22Rv1 (cell line): ENCODE data around the gene RAMP3.
"Not testable (repeated sequence)": the region's sequence is repeated elsewhere in the genome, so short reads cannot be mapped to it uniquely, and the experiment has no call there.

ENCODE experiments used
- H3K27ac ChIP-seq: fragments of 450-650 bp; 2 replicates; pipeline ENCODE4 v1.5.1; 2017
- ZFX ChIP-seq: fragments of 450-650 bp; IDR thresholded peaks from 2 replicates; pipeline ENCODE4 v1.6.1; 2017; ENCODE audit warnings: antibody characterized with exemption, borderline replicate concordance
- TF ChIP-seq, protein P1 (sequence below): fragments of 450-650 bp; IDR thresholded peaks from 2 replicates; pipeline ENCODE4 v1.5.1; 2017; ENCODE audit warnings: mild to moderate bottlenecking

The RAMP3 gene

DNA sequence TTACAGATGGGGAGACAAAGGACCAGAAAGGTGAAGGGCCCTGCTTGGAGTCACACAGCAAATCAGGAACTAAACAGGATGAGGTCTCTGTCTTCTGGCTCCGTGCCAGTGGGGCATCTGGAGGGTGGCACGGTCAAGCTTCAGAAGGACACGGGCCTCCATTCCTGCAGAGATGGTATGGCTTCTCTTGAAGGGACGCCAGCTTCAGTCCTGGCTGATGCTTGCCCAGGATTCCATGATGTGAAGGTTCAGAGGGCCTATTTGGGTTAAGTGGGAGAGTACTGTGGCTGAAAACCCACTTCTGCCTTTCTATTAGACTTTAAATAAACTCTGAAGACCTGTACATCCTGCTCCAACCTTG is 6.1 kb downstream of the RAMP3 start:
- TF ChIP-seq, protein P1, sequence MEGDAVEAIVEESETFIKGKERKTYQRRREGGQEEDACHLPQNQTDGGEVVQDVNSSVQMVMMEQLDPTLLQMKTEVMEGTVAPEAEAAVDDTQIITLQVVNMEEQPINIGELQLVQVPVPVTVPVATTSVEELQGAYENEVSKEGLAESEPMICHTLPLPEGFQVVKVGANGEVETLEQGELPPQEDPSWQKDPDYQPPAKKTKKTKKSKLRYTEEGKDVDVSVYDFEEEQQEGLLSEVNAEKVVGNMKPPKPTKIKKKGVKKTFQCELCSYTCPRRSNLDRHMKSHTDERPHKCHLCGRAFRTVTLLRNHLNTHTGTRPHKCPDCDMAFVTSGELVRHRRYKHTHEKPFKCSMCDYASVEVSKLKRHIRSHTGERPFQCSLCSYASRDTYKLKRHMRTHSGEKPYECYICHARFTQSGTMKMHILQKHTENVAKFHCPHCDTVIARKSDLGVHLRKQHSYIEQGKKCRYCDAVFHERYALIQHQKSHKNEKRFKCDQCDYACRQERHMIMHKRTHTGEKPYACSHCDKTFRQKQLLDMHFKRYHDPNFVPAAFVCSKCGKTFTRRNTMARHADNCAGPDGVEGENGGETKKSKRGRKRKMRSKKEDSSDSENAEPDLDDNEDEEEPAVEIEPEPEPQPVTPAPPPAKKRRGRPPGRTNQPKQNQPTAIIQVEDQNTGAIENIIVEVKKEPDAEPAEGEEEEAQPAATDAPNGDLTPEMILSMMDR, result no peak
- no peak for TF ChIP-seq ZFX
- no peak overlapping the region for H3K27ac ChIP-seq

DNA sequence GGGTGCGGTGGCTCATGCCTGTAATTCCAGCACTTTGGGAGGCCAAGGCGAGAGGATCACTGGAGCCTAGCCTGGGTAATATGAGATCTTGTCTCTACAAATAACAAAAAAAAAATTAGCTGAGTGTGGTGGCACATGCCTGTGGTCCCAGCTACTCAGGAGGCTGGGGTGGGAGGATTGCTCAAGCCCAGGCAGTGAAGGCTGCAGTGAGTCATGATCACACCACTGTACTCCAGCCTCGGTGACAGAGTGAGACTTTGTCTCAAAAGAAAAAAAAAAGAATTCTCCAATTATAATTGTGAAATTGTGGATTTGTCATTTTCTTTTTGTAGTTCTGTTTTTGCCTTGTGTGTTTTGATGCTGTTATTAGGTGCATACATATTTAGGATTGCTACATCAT is 6.7 kb downstream of the RAMP3 start:
- H3K27ac ChIP-seq, result not testable (repeated sequence)

DNA sequence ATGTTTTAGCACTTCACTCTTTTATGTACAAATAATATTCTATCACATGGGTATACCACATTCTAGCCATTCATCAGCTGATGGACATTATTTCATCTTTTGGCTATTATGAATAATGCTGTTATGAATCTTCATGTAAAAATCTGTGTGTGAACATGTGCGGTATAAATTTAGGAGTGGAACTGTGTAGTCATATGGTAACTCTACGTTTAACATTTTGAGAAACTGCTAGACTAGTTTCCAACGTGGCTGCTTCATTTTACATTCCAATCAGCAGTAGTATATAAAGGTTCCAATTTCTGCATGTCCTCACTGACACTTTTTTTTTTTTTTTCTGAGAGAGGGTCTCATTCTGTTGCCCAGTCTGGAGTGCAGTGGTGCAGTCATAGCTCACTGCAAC is 8.3 kb downstream of the RAMP3 start:
- no peak overlapping the region for H3K27ac ChIP-seq

DNA sequence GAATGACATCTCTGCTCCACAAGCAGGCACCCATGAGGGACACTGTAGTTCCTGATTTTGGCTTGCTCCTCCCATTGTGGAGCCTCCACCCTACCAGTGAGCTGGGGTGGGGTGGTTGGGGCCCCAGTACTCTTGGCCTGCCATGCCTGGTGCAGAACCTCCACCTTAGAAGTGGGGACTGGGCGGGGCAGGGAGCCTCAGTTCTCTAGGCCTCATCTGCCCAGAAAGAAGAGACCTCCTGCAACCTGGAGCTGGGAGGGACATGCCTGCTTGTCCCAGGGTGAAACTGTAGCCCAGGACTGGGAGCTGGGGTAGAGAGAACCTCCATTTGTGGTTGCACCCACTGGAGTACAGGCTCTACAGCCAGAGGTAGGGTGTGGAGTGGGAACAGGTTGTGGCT is 14.4 kb downstream of the RAMP3 start:
- TF ChIP-seq, protein P1, result no peak
- TF ChIP-seq ZFX, result no peak

More for the DNA sequence above, 8.3 kb downstream of the RAMP3 start:
- TF ChIP-seq, protein P1, result no peak
- no peak for TF ChIP-seq ZFX

DNA sequence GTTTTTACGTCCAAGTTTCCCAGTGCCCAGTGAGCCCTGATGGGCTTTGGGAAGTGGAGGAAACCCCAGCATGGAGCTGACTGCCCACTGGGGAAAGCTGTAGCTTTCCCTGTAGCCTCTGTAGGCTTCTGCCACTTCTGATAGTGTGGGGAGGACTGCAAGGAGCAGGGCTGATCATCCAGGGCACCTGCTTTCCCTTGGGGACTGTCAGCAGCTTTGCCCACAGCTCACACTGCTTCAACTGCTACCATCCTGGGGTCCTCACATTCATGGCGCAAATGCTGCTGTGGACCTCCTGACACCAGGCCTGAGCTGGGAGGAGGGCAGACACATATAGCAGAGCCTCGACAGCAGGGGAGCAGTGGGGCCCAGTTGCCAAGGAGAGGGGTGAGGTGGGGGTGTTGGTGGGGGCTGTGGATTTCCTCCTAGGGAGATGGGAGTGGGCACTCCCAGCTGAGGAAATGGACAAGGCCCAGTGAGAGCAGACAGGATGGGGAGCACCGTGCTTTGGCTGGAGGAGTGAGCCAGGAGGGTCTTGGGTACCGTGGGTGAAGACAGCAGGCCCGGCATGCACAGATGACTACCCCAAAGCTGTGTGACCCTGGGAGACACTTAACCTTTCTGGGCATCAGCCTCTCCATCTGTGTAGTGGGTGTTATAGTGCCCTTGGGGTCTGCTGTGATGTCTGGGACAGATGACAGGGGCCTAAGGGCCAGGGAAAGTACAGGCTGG is 16.2 kb downstream of the RAMP3 start:
- H3K27ac ChIP-seq, result no peak overlapping the region
- TF ChIP-seq, protein P1, result no peak

More for the DNA sequence above, 14.4 kb downstream of the RAMP3 start:
- H3K27ac ChIP-seq, result no peak overlapping the region

DNA sequence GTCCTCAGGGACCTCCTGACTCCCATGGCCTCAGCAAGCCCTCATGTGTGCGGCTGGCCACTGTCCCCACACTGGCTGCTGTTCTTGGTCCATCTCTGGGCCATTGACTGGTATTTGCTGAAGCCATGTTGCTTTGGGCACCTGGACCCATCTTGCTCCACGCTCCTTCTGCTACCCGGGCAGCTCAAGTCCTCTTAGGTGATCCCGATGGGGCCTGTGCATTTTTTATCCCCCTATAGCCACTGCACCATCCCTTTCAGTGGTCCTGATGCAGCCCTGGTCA is 16.7 kb downstream of the RAMP3 start:
- H3K27ac ChIP-seq, result no peak overlapping the region
- no peak for TF ChIP-seq ZFX
- TF ChIP-seq, protein P1, result no peak

DNA sequence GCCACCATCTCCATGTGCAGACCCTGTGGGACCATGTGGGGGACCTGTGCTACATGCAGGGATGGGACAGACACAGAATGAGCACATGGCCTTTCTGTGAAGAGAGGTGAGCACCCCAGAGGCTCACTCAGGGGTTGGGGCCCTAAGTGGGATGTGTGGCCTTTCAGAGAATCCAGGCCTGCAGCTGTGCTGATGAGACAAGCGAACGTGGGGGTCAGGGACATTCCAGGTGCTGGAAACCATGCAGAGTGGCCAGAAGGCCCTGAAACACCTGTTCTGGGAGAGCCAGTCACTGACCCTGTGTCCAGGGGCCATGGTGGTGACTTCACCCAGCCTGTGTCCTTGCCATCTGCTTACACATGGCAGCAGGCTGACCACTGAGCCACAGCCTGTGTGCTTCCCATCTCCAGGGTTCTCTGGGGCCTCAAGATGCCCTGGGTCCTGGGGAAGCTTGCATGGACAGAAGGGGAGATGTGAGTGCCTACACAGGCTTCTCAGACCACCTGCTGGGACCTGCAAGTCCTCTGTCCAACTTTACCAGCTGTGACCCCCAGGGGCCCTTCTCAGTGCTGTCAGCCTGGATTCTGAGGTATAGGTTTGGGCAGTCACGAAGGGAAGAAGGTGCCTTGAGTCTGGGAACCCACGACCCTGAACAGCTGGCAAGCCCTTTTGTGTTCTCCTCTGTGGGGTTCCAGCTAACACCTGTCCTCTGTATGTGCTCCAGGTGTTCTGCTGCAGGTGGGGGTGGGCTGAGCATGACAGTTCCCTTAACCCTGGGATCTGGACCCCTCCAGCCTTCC is 17.6 kb downstream of the RAMP3 start:
- TF ChIP-seq, protein P1, result no peak
- TF ChIP-seq ZFX, result no peak
- H3K27ac ChIP-seq, result no peak overlapping the region
